HG02610 (cell line): ENCODE data around the gene GGA2.

Source experiments
- ATAC-seq: cut with Tn5 transposase; IDR thresholded peaks from one replicate; pipeline ENCODE4 v1.9.1; 2021; ENCODE audit warnings: mild to moderate bottlenecking, moderate library complexity; ENCODE audit not compliant: unreplicated experiment

The GGA2 gene

GRCh38 chr16:23505671-23506605, 4.4 kb downstream of the GGA2 start:
- ATAC-seq, result no peak

- peak; percentile 8 for ATAC-seq
These were observed 5.1 kb downstream of the GGA2 start for GRCh38 chr16:23505180-23505665.

GRCh38 chr16:23504453-23505179, 5.7 kb downstream of the GGA2 start:
- ATAC-seq, result peak; percentile 80

- no peak for ATAC-seq
These were observed 6.2 kb downstream of the GGA2 start for GRCh38 chr16:23504076-23504452.

DNA sequence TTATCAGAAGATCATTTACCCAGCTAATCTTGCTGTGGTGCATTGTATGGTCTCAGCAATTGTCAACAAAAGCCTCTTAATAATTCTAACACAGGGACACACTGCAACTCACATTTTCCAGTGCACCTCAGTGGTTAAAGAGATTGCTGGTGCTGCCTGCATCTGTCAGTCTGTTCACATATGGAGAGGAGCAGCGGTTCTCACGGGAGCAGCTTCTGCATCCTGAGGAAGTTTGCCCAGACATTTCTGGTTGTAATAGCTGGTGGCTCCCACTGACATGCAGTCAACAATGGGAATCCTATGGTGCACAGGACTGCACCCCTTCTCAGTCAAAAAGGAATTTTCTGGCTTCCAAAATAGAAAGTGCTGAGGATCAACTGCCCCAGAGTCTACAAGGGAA, 7.8 kb downstream of the GGA2 start:
- ATAC-seq, result no peak

GRCh38 chr16:23501291-23501690, 9.0 kb downstream of the GGA2 start:
- ATAC-seq, result no peak

DNA sequence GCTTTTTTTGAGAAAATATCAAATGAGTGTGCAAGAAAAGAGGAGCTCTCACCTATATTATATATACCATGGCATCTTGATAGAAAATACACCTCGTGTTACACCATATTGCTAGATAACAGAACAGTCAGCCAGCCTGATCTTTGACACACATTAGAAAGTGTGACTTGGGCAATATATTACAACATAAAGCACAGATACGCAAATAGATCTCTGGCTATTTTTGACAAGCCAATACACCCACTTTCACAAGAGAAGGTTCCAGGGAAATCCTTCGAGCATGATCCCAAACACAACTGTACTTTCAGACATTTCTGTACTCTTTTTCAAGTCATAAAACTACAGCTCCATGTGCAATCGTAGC, 9.4 kb downstream of the GGA2 start:
- no peak for ATAC-seq

DNA sequence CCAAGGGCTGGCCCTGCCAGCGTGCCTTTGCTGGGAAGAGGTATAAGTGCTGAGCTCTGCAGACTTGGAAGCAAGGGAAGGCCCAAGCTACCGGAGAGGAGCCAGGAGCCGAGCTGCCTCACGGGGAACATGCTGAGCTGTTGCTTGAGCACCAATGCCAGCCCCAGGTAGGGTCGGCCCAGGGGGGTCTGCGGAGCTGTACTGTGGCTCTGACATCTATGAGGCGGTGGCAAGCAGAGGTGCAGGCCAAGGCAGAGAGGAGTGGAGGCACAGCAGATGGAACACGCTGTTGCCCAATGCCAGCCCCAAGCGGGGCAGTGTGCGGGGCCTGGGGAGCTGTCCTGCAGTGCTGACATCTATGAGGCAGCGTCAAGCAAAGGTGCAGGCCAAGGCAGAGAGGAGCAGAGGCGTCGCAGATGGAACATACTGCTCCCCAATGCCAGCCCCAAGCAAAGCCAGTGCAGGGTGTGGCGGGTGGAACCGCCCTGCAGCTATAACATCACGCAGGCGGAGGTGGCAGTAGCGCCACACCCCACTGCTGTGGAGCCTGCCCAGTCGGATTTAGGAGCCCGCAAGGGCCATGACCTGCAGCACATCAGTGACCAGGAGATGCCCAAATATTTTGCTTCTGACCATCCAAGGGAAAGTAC, 10.0 kb downstream of the GGA2 start:
- ATAC-seq, result no peak

- ATAC-seq, result no peak
These were observed 10.5 kb downstream of the GGA2 start for GRCh38 chr16:23499801-23500200.

GRCh38 chr16:23498863-23499262, 11.4 kb downstream of the GGA2 start:
- ATAC-seq, result no peak

DNA sequence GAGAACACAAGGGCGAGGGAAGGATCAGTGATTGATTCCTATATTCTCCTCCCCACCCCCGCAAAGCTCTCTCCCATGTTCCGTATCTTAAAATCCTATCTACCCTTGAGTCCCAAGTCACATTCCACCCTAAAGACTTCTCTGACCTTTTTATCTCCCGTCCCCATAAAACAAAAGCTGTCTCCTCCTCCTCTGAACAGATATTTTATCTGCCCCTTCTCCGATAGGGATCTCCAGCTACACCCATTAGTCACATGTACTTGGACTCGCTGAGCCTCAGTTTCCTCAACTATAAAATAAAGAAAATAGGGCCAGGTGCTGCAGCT, 12.8 kb downstream of the GGA2 start:
- no peak for ATAC-seq

DNA sequence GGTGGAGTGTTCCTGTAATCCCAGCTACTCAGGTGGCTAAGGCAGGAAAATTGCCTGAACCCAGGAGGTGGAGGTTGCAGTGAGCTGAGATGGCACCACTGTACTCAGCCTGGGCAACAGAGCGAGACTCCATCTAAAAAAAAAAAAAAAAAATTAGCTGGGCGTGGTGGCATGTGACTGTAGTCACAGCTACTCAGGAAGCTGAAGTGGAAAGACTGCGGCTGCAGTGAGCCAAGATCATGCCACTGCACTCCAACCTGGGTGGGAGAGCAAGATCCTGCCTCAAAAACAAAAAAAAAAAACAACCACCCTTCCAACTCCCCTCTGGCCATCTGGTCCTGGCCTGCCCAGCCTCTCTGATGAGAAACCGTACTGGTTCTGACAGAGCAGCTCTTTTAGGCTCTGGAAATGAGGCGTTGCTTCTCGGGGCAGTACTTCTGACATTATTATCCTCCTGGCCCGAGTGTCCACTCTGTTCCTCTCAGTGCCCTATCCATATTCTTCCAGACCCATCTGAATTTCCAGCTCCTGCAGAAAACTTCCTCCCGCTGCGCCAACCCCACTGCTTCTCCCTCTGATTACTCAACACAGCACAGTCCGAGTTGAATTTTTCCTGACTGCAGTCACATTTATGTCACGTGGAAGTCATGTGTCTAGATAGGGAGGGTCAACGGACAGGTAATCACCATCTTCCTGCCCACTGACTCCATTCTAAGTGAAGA, 13.3 kb downstream of the GGA2 start:
- ATAC-seq, result no peak

- no peak for ATAC-seq
These were observed 14.6 kb downstream of the GGA2 start for GRCh38 chr16:23495671-23496070.

DNA sequence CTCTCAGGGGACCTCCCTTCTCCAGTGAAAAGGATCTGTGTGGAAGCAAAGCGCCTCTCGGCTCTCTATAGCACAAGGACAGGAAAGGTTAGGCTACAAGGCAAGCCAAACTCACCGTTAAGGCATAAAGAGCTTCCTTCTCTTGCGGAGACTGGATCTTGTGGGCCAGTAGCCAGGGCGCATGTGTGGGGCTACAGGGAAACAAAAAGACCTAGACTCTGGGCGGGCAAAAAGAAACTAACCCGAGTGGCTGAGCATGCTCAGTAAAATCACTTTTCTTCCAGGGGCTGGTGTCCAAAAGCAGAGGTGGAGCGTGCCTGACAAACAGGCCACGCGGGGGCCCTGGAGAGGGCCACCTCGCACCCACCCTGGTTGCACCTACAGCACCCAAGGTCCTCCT, 16.1 kb downstream of the GGA2 start:
- no peak for ATAC-seq

DNA sequence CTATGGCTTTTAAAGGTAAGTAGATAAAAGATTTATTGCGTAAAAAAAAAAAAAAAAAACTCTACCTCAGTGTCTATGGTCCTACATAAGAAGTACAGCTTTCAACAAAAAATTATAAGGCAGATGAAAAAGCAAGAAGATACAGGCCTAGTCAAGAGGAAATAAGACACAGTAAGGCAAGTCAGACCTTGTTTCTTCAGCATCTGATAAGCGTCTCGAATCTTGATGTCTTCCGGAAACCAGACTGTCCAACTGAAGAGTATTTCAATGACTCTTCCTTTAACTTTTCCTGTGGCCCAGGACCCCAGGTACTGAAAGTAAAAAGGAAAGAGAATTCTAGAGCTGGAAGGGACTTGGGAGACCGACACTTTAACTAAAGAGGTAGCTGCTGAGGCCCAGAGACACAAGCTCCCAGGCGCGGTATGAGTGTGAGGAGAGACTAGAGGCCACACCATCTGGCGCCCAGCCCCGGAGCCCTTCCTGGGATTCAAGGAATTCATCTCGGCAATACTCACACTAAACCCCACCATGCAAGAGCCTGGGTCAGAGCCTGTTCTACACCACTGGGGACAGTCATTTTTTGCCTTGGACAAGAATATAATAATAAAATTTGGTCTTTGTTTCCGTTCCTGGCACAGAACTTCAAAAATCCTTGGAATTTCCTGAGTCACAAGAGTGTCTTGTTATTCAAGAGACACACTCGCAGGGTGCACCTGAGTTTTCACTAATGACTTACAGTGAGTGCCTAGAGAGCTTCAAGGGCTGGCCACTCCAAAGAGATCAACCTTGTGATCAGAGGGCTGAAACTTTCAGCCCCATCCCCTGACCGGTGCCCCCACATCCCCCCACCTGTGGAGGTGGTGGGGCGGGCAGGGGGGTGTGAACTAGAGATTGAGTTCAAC, 18.6 kb downstream of the GGA2 start:
- ATAC-seq, result no peak

DNA sequence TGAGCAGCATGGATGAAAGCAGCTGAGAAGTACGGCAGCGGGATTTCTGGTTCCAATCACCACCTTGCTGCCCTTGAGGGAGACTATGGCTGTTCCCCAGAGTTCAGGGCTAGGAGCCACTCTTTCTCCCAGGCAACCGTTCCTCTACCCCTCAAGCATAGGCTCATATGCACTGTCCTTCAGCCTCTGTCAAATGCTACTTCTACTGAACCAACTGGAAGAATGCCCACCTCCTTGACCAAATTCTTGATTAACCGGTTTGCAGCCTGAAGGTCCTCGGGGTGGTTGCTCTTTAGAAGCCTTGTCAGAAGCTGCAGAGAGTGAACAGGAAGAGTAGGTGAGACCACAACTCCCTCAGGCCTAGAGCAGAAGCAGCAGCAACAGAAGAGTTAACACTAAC, 23.8 kb downstream of the GGA2 start:
- no peak for ATAC-seq

GRCh38 chr16:23485841-23486240, 24.5 kb downstream of the GGA2 start:
- ATAC-seq, result no peak

GRCh38 chr16:23485257-23485614, 25.1 kb downstream of the GGA2 start:
- no peak for ATAC-seq

DNA sequence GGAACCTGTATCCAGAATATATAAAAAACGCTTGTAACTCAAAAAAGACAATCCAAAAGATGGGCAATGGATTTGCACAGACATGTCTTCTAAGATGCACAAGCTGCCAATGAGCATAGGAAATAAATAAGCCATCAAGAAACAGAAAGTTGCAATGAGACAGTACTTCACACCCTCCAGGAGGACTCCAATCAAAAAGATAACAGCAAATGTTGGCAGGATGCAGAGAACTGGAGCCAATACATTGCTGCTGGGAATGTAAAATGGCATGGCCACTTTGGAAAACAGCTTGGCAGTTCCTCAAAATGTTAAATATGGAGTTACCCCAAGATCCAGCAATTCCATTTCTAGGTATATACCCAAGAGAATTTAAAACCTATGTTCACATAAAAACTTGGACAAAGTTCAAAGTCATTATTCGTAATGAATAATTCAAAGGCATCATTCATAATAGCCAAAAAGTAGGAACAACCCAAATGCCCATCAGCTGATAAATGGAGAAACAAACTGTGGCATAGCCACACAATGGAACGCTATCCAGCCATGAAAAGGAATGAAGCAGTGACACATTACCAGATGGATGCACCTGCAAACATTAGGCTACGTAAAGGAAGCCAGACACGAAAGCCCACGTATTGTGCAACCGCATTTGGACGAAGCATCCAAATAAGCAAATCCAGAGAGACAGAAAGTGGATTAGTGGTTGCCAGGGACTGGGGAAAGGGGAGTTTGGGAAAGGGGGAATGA, 25.6 kb downstream of the GGA2 start:
- no peak for ATAC-seq
